HEK293 (cell line): ENCODE data around the gene DNM1L.

ENCODE experiments used
- CTCF ChIP-seq: fragments of 450-650 bp; formaldehyde crosslinking; IDR thresholded peaks from 2 replicates; pipeline ENCODE4 v1.5.1; 2016; ENCODE audit warnings: missing biosample characterization, missing genetic modification characterization
- PATZ1 ChIP-seq: fragments of 450-650 bp; formaldehyde crosslinking; IDR thresholded peaks from 2 replicates; pipeline ENCODE4 v1.5.1; 2016; ENCODE audit warnings: missing biosample characterization, missing genetic modification characterization
- PRDM10 ChIP-seq: fragments of 450-650 bp; formaldehyde crosslinking; IDR thresholded peaks from 2 replicates; pipeline ENCODE4 v1.5.1; 2016; ENCODE audit warnings: missing biosample characterization, missing genetic modification characterization
- ZNF221 ChIP-seq: fragments of 450-650 bp; formaldehyde crosslinking; IDR thresholded peaks from 2 replicates; pipeline ENCODE4 v1.5.1; 2017; ENCODE audit warnings: missing biosample characterization, missing genetic modification characterization, borderline replicate concordance
- ZNF398 ChIP-seq: fragments of 450-650 bp; formaldehyde crosslinking; IDR thresholded peaks from 2 replicates; pipeline ENCODE4 v1.5.1; 2017; ENCODE audit warnings: missing biosample characterization, missing genetic modification characterization
- ZNF704 ChIP-seq: fragments of 450-650 bp; formaldehyde crosslinking; IDR thresholded peaks from 2 replicates; pipeline ENCODE4 v1.5.1; 2016; ENCODE audit warnings: missing biosample characterization, missing genetic modification characterization
- ZNF791 ChIP-seq: fragments of 450-650 bp; formaldehyde crosslinking; IDR thresholded peaks from 2 replicates; pipeline ENCODE4 v1.5.1; 2016; ENCODE audit warnings: missing biosample characterization, missing genetic modification characterization

- TF ChIP-seq CTCF (no peak), ZNF398 (no peak), ZNF791 (tag by site-specific recombination) (no peak), ZNF221 (no peak), PATZ1 (tag by site-specific recombination) (no peak), ZNF704 (tag by site-specific recombination) (no peak), PRDM10 (no peak)
These were observed 48.1 kb downstream of the DNM1L start for GRCh38 chr12:32727237-32727636.
